ENCODE measurements around the gene SARM1.

- TF ChIP-seq ZNF589 (CRISPR knock-in tag; conservative IDR thresholded peaks at IDR 0.05): no peak
- no peak for TF ChIP-seq MEIS1 (CRISPR knock-in tag; IDR thresholded peaks at IDR 0.05; ENCODE audit: borderline replicate concordance)
- no peak for TF ChIP-seq ZNF773 (CRISPR knock-in tag; IDR thresholded peaks at IDR 0.05; ENCODE audit: borderline replicate concordance)
- TF ChIP-seq NFE2 (CRISPR knock-in tag; IDR thresholded peaks at IDR 0.05): no peak
- no peak for TF ChIP-seq FOXP1 (IDR thresholded peaks at IDR 0.05)
- no peak for TF ChIP-seq FOXP1 (CRISPR knock-in tag; IDR thresholded peaks at IDR 0.05)
- no peak for TF ChIP-seq ZNF749 (CRISPR knock-in tag; IDR thresholded peaks at IDR 0.05; ENCODE audit: borderline replicate concordance)
- TF ChIP-seq CTCF (CRISPR knock-in tag; IDR thresholded peaks at IDR 0.05): no peak
- no peak for TF ChIP-seq ATF6 (CRISPR knock-in tag; conservative IDR thresholded peaks at IDR 0.05)
- no peak for TF ChIP-seq ZFYVE20 (CRISPR knock-in tag; IDR thresholded peaks at IDR 0.05; ENCODE audit: borderline replicate concordance, low read depth)
These were observed 72.6 kb downstream of the SARM1 start for GRCh38 chr17:28443901-28444638.
